Measurements from ENCODE around the gene WNT11. TPM values are rescaled to one million over a fixed set of nuclear protein-coding genes. Genes with fewer than 3 reads are reported as not detected.

The WNT11 gene
- total RNA-seq, 1 experiment from 2014 or later = not detected

DNA sequence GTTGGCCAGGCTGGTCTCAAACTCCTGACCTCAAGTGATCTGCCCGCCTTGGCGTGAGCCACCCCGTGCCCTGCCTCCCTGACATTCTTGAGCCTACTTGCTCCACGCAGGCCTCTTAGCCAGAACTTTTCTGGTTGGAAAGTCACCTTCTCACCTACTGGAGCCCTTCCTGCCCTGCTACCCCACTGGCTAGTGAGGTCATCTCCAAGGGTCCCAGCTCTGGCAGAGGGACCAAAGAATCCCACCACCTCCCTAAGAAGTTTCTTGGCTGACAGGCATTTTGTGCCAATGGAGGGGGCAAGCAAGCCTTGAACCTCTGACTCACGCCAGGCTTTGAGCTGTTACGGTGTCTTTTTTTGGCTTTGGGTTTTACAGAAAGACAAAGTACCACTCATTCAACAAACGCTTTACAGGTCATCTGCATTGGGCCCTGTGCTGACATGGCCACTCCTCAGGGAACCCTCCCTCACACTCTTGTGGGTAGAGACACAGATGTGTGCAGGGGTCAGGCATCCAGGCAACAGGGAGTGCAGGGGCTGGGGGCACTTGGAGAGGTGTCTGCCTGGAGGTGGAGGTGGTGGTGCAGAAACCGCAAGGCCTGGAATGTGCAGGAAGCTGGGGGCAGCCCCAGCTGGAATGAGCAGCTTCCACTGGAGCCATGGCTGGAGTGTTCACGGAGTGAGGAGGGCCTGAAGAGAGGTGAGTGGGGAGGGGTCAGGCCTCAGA is 27.1 kb upstream of the WNT11 start:
- no TSS peak for BruUV-seq (replicated peaks)
- Mint-ChIP-seq H3K9me3 (ENCODE audit: low read depth, unreplicated experiment) (no peaks in the 10 kb centered on the region), H3K27me3 (ENCODE audit: unreplicated experiment) (peaks cover 18% of the 10 kb centered on the region), H3K36me3 (ENCODE audit: insufficient read depth, unreplicated experiment) (peaks cover 29% of the 10 kb centered on the region), H3K27ac (ENCODE audit: unreplicated experiment) (no peak overlapping the region), H3K4me1 (ENCODE audit: low read depth, unreplicated experiment) (peaks cover 19% of the 10 kb centered on the region), H3K4me3 (ENCODE audit: low read depth, unreplicated experiment) (no peak overlapping the region)
- CTCF ChIA-PET = no interaction called here
- intact Hi-C loops (cut with micrococcal nuclease; ENCODE audit: unreplicated experiment) = no loop called here
- DNase-seq = no peak
- TF ChIP-seq, protein P1, sequence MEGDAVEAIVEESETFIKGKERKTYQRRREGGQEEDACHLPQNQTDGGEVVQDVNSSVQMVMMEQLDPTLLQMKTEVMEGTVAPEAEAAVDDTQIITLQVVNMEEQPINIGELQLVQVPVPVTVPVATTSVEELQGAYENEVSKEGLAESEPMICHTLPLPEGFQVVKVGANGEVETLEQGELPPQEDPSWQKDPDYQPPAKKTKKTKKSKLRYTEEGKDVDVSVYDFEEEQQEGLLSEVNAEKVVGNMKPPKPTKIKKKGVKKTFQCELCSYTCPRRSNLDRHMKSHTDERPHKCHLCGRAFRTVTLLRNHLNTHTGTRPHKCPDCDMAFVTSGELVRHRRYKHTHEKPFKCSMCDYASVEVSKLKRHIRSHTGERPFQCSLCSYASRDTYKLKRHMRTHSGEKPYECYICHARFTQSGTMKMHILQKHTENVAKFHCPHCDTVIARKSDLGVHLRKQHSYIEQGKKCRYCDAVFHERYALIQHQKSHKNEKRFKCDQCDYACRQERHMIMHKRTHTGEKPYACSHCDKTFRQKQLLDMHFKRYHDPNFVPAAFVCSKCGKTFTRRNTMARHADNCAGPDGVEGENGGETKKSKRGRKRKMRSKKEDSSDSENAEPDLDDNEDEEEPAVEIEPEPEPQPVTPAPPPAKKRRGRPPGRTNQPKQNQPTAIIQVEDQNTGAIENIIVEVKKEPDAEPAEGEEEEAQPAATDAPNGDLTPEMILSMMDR (IDR thresholded peaks at IDR 0.05; ENCODE audit: unreplicated experiment) = no peak

DNA sequence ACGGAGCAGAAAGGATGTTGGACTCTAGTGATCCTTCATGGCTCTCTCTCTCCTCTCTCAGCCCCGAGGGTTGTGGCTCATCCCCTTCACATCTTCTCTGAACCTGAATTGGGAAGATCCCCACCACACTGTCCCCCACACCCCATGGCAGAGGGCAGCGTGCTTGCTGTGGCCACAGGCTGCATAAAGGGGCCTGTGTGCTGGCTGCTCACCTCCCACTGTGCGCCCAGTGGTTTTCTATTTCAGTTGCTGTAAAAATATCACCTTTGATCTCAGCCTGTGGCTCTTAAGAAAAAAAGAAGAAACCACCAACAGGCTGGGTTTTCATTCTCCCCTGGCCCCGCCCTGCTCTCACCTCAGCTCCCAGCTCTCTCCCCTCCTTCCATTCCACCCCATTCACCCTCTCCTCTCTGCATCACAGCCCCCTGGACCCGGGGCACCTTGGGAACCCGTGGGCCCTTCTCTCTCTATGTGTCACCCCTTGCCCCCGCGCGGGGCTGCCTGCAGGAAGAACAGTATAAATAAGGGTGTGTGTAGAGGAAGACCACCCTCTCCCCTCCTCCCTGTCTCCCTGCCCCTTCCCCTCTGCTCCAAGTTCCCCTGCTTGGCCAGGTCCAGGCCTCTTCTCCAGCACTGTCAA is 25.8 kb upstream of the WNT11 start:
- CTCF ChIA-PET = interaction anchor here (0.8 kb wide), 1 partner anchor 558 kb away, joined by 3 read pairs; no protein-coding TSS in a partner anchor
- DNase-seq = no peak
- intact Hi-C loops (cut with micrococcal nuclease; ENCODE audit: unreplicated experiment) = no loop called here
- Mint-ChIP-seq H3K4me1 (ENCODE audit: low read depth, unreplicated experiment) (peaks cover 18% of the 10 kb centered on the region), H3K27me3 (ENCODE audit: unreplicated experiment) (peaks cover 25% of the 10 kb centered on the region), H3K36me3 (ENCODE audit: insufficient read depth, unreplicated experiment) (peaks cover 29% of the 10 kb centered on the region), H3K9me3 (ENCODE audit: low read depth, unreplicated experiment) (no peaks in the 10 kb centered on the region), H3K4me3 (ENCODE audit: low read depth, unreplicated experiment) (no peak overlapping the region), H3K27ac (ENCODE audit: unreplicated experiment) (no peak overlapping the region)
- BruUV-seq (replicated peaks) = no TSS peak
- TF ChIP-seq, protein P1 (IDR thresholded peaks at IDR 0.05; ENCODE audit: unreplicated experiment) = no peak

DNA sequence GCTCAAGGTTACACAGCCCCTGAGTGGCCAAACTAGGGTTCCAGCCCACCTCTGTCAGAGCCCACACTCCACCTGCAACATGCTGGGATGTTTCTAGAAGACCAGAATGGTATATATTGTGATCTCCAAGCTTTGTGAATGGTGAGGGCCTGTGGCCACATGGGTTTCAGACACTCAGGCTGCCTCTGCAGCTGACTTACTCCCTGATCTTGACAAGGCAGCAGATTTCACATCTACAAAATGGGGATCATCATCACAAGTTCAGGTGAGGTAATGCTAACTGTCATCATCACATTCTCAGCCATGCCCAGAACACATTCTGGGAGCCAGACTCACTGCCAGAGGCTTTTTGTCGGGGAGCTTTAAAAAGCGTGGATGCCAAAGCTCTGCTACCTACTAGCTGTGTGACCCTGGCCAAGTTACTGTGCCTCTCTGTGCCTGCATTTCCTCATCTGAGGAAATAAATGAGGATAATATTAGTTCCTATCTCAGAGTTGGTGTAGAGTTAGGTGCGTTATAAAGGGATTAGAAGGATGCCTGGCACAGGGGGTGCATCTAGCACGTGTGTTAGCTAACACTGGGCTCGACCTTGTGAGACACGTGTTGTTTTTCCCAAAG is 24.9 kb upstream of the WNT11 start:
- no peaks in the 10 kb centered on the region for H3K9me3 Mint-ChIP-seq (ENCODE audit: low read depth, unreplicated experiment)
- intact Hi-C loops (cut with micrococcal nuclease; ENCODE audit: unreplicated experiment) = no loop called here
- CTCF ChIA-PET = interaction anchor here (0.8 kb wide), 1 partner anchor 557 kb away, joined by 3 read pairs; no protein-coding TSS in a partner anchor

DNA sequence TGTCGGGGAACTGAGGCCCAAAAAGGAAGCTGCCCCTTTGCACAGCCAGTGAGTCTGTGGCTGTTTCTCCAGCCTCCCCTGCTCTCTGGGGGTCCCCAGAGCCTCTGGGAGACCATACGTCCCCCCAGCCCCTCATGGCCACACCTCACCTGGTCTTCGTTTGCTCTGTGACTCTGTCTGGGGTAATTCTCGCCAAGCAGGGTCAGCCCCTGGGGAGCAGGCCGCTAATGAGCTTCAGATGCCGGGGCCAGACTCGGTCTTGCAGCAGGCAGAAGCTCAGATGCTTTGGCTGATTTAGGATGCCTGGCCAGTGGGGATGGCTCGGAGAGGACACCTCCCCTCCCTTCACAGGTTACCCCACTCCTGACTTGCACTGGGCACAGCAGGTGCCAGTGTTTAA is 24.1 kb upstream of the WNT11 start:
- no peak overlapping the region for H3K27ac Mint-ChIP-seq (ENCODE audit: unreplicated experiment)
- peaks cover 16% of the 10 kb centered on the region for H3K27me3 Mint-ChIP-seq (ENCODE audit: unreplicated experiment)
- CTCF ChIA-PET = interaction anchor here (0.6 kb wide), 1 partner anchor 129 kb away, joined by 7 read pairs; no protein-coding TSS in a partner anchor
- peaks cover 2% of the 10 kb centered on the region for H3K4me1 Mint-ChIP-seq (ENCODE audit: low read depth, unreplicated experiment)
- H3K9me3 Mint-ChIP-seq (ENCODE audit: low read depth, unreplicated experiment) = no peaks in the 10 kb centered on the region
- BruUV-seq (replicated peaks) = no TSS peak
- peaks cover 15% of the 10 kb centered on the region for H3K36me3 Mint-ChIP-seq (ENCODE audit: insufficient read depth, unreplicated experiment)
- intact Hi-C loops (cut with micrococcal nuclease; ENCODE audit: unreplicated experiment) = no loop called here
- no peak overlapping the region for H3K4me3 Mint-ChIP-seq (ENCODE audit: low read depth, unreplicated experiment)
- DNase-seq = no peak
- TF ChIP-seq, protein P1 (IDR thresholded peaks at IDR 0.05; ENCODE audit: unreplicated experiment) = no peak

More for the DNA sequence above, 24.9 kb upstream of the WNT11 start:
- no peak for DNase-seq
- Mint-ChIP-seq H3K27me3 (ENCODE audit: unreplicated experiment) (peaks cover 24% of the 10 kb centered on the region), H3K27ac (ENCODE audit: unreplicated experiment) (no peak overlapping the region), H3K4me1 (ENCODE audit: low read depth, unreplicated experiment) (peaks cover 9% of the 10 kb centered on the region), H3K4me3 (ENCODE audit: low read depth, unreplicated experiment) (no peak overlapping the region), H3K36me3 (ENCODE audit: insufficient read depth, unreplicated experiment) (peaks cover 23% of the 10 kb centered on the region)
- BruUV-seq (replicated peaks) = no TSS peak
- TF ChIP-seq, protein P1 (IDR thresholded peaks at IDR 0.05; ENCODE audit: unreplicated experiment) = no peak

All from Calu3 (cell line).